Measurements from ENCODE around the gene HERC4. TPM values are rescaled to one million over a fixed set of nuclear protein-coding genes. Genes with fewer than 3 reads are reported as not detected.

Gene HERC4
- total RNA-seq, 3 donors from 2014 or later = 43.2 to 81.4 (median 66.2) TPM

DNA sequence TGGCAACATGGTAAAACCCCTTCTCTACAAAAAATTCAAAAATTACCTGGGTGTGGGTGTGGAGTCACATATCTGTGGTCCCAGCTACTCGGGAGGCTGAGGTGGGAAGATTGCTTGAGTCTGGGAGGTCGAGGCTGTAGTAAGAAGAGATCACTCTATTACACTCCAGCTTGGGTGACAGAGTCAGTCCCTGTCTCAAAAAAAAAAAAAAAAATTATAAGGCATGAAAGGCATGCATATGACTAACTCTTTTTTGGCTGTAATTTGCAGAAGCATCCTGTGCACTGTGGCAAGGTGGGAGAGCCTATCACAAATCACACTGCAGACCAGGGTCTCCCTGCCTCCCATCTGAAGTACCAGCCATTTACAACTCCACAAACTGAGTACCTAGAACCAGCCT, 20.1 kb upstream of the HERC4 start:
- intact Hi-C loops (cut with DNase I; ENCODE audit: low total_unique reads) = no loop called here

DNA sequence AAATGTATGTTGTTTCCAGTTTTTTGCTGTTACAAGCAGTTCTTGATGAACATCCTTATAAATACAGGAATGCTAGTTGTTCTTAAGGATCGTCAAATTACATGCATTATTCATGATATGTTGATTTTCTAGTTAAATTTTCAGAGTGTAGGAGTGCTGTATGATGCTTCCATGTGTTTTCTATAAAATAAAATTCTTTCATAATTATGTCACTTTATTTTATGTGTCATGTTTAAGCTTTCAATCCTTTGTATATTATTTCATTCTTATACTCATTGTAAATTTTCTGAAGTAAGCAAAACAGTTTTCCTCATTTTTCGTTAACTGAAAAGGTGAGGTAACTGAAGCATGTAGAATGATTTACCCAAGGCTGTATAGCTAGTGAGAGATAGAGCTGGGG, 17.4 kb upstream of the HERC4 start:
- no peak for TF ChIP-seq POLR2AphosphoS5 (IDR thresholded peaks at IDR 0.05)
- TF ChIP-seq, protein P1, sequence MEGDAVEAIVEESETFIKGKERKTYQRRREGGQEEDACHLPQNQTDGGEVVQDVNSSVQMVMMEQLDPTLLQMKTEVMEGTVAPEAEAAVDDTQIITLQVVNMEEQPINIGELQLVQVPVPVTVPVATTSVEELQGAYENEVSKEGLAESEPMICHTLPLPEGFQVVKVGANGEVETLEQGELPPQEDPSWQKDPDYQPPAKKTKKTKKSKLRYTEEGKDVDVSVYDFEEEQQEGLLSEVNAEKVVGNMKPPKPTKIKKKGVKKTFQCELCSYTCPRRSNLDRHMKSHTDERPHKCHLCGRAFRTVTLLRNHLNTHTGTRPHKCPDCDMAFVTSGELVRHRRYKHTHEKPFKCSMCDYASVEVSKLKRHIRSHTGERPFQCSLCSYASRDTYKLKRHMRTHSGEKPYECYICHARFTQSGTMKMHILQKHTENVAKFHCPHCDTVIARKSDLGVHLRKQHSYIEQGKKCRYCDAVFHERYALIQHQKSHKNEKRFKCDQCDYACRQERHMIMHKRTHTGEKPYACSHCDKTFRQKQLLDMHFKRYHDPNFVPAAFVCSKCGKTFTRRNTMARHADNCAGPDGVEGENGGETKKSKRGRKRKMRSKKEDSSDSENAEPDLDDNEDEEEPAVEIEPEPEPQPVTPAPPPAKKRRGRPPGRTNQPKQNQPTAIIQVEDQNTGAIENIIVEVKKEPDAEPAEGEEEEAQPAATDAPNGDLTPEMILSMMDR (IDR thresholded peaks at IDR 0.05) = no peak
- no peak for TF ChIP-seq POLR2A (IDR thresholded peaks at IDR 0.05)
- H3K4me1 ChIP-seq = no peaks in the 10 kb centered on the region
- H3K27me3 ChIP-seq = no peaks in the 10 kb centered on the region
- no peak for DNase-seq (ENCODE audit: low spot score in 2 of 2)
- H3K36me3 ChIP-seq = no peaks in the 10 kb centered on the region
- intact Hi-C loops (cut with DNase I; ENCODE audit: low total_unique reads) = no loop called here
- H3K27ac ChIP-seq = no peak overlapping the region
- no peaks in the 10 kb centered on the region for H3K9me3 ChIP-seq
- no peak overlapping the region for H3K4me3 ChIP-seq

More for the DNA sequence above, 20.1 kb upstream of the HERC4 start:
- no peaks in the 10 kb centered on the region for H3K4me1 ChIP-seq
- no peak for TF ChIP-seq POLR2A (IDR thresholded peaks at IDR 0.05)
- TF ChIP-seq POLR2AphosphoS5 (IDR thresholded peaks at IDR 0.05) = no peak
- TF ChIP-seq, protein P1 (IDR thresholded peaks at IDR 0.05) = no peak
- no peak for DNase-seq (ENCODE audit: low spot score in 2 of 2)
- H3K4me3 ChIP-seq = no peak overlapping the region
- H3K27ac ChIP-seq = no peak overlapping the region
- H3K9me3 ChIP-seq = no peaks in the 10 kb centered on the region
- no peaks in the 10 kb centered on the region for H3K27me3 ChIP-seq
- no peaks in the 10 kb centered on the region for H3K36me3 ChIP-seq

DNA sequence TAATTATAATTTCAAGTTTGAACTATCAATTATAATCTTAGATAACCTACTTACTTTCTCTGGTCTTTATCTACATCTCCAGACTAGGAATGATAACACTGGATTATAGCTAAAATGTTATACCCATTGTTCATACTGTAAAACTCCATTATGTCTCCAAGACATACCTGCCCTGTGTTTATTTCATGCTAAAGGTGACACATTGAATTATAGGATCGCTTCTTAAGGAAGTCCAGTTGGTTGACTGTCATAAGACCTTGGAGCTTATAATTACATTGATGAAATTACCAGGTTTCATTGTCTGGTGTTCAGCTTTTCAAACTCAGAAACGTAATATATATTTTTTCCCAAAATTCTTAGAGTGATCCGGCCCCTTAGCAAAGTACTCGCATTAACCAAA, 15.5 kb upstream of the HERC4 start:
- Histone ChIP-seq H3K36me3 (no peaks in the 10 kb centered on the region), H3K27ac (no peak overlapping the region), H3K27me3 (no peaks in the 10 kb centered on the region), H3K4me3 (no peak overlapping the region), H3K9me3 (no peaks in the 10 kb centered on the region), H3K4me1 (no peaks in the 10 kb centered on the region)
- no peak for TF ChIP-seq POLR2A (IDR thresholded peaks at IDR 0.05)
- no peak for TF ChIP-seq POLR2AphosphoS5 (IDR thresholded peaks at IDR 0.05)
- TF ChIP-seq, protein P1 (IDR thresholded peaks at IDR 0.05) = no peak
- intact Hi-C loops (cut with DNase I; ENCODE audit: low total_unique reads) = no loop called here
- no peak for DNase-seq (ENCODE audit: low spot score in 2 of 2)

DNA sequence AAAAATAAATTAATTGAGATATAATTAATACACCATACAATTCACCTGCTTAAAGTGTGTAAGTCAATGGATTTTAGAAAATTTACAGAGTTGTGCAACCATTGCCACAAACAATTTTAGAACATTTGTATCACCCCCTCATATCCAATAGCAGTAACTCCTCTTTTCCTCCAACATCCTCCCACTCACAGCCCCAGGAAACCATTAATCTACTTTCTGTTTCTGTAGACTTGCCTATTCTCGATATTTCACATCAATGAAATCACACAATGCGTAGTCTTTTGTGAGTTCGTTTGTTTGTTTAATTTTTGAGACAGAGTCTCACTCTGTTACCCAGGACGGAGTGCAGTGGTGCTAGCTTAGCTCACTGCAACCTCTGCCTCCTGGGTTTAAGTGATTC, 13.7 kb upstream of the HERC4 start:
- intact Hi-C loops (cut with DNase I; ENCODE audit: low total_unique reads) = loop anchor here (10.0 kb wide), 1 partner anchor 516 kb away; no protein-coding TSS in a partner anchor

DNA sequence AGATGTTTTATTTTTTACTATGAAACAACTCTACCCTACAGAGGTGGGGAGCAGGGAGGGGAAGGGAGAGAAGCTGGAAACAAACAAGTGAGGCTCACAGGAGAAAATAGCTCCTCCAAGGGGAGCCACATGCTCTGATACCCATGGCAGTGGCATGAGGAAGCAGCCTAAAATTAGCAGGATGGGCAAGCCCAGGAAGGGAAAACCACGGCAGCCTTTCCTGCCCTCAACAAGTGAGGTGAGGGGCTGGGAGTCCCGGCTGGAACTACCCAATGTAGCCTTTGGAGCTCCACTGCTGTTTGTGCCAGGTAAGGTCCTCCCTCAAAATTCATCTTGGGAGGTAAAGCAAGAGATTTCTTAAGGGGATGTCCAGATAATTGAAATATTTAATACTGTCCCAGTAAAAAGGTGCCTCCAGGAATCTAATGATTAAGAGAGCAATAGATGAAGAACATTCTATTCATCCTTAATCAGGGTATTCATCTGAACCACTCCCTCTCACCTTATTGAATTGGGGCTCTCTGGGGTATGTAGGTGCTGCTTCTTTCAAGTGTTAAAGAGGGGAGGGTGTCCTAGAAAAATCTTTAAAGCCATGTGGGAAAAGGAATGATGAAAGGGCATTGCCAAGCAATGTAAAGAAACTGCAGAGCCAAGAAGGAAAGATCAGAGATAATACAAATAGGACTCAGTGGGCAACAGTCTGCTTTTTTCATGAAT, 12.8 kb upstream of the HERC4 start:
- H3K9me3 ChIP-seq = no peaks in the 10 kb centered on the region
- TF ChIP-seq POLR2A (IDR thresholded peaks at IDR 0.05) (no peak), POLR2AphosphoS5 (IDR thresholded peaks at IDR 0.05) (no peak)
- TF ChIP-seq, protein P1 (IDR thresholded peaks at IDR 0.05) = no peak
- no peak overlapping the region for H3K4me3 ChIP-seq
- H3K27ac ChIP-seq = no peak overlapping the region
- H3K4me1 ChIP-seq = no peaks in the 10 kb centered on the region
- intact Hi-C loops (cut with DNase I; ENCODE audit: low total_unique reads) = loop anchor here (10.0 kb wide), 1 partner anchor 517 kb away; no protein-coding TSS in a partner anchor
- H3K36me3 ChIP-seq = no peaks in the 10 kb centered on the region
- DNase-seq (ENCODE audit: low spot score in 2 of 2) = no peak
- no peaks in the 10 kb centered on the region for H3K27me3 ChIP-seq

More for the DNA sequence above, 13.7 kb upstream of the HERC4 start:
- H3K27ac ChIP-seq = no peak overlapping the region
- TF ChIP-seq, protein P1 (IDR thresholded peaks at IDR 0.05) = no peak
- no peak for TF ChIP-seq POLR2A (IDR thresholded peaks at IDR 0.05)
- no peak for TF ChIP-seq POLR2AphosphoS5 (IDR thresholded peaks at IDR 0.05)
- DNase-seq (ENCODE audit: low spot score in 2 of 2) = no peak
- no peaks in the 10 kb centered on the region for H3K36me3 ChIP-seq
- H3K4me3 ChIP-seq = no peak overlapping the region
- H3K9me3 ChIP-seq = no peaks in the 10 kb centered on the region
- no peaks in the 10 kb centered on the region for H3K27me3 ChIP-seq
- no peaks in the 10 kb centered on the region for H3K4me1 ChIP-seq

Data from breast epithelium (tissue), 4 donors.